HG02938 (cell line): ENCODE data around the gene HOMER3.
"Not testable (repeated sequence)": the region's sequence is repeated elsewhere in the genome, so short reads cannot be mapped to it uniquely, and the experiment has no call there.

Source experiments
- ATAC-seq: cut with Tn5 transposase; IDR thresholded peaks from one replicate; pipeline ENCODE4 v1.9.1; 2021; ENCODE audit warnings: mild to moderate bottlenecking, moderate library complexity; ENCODE audit not compliant: unreplicated experiment

Gene HOMER3

DNA sequence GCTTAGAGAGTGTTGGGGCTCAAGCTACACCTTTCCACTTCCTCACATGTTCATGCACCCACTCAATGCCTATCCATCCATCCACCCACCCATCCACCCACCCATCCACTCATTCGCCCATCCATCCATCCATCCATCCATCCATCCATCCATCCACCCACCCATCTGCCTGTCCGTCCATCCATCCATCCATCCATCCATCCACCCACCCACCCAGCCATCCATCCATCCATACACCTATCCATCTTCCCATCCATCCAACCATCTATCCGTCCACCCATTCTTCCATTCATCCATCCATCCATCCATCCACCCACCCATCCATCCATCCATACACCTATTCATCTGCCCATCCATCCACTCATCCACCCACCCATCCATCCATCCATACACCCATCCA is 13.1 kb upstream of the HOMER3 start:
- ATAC-seq, result no peak

DNA sequence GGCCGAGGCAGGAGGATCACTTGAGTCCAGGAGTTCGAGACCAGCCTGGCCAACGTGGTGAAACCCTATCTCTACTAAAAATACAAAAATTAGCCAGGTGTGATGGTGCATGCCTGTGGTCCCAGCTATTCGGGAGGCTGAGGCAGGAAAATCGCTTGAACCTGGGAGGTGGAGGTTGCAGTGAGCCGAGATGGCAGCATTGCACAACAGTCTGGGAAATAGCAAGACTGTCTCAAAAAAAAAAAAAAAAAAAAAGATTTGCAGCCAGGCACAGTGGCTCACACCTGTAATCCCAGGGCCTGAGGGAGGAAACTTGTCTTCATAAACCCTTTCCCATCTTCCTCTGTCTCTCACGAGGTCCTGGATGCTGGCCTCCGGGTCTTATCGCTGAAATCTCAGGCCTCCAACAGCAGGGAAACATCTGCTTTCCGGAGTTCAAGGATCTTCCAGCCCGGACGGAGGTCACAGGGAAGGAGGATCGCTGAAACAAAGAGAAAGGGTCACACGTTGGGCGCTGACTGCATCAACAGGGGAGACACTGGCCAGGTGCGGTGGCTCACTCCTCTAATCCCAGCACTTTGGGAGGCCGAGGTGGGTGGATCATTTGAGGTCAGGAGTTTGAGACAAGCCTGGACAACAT is 11.5 kb upstream of the HOMER3 start:
- ATAC-seq, result not testable (repeated sequence)

DNA sequence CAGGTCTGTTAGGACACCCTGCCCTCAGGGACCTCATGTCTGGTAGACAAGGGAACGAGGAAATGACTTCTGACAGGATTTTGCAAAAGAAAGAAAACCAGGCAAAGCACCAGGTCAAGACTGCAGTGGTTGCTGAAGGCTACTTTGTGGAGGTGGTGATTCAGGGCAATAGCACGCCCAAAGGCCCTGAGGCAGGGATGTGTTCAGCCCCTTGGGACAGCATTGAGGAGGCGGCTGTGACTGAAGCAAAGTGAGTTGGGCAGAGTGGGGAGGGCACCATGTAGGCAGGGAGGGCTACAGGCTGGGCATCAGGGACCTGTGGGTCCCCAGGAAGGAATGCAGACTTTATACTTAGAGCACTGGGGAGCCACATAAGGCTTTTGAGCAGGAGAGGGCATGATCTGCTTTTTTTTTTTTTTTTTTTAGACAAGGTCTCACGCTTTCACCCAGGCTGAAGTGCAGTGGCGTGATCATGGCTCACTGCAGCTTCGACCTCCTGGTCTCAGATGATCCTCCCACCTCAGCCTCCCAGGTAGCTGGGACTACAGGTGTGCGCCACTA is 10.8 kb upstream of the HOMER3 start:
- ATAC-seq, result no peak

DNA sequence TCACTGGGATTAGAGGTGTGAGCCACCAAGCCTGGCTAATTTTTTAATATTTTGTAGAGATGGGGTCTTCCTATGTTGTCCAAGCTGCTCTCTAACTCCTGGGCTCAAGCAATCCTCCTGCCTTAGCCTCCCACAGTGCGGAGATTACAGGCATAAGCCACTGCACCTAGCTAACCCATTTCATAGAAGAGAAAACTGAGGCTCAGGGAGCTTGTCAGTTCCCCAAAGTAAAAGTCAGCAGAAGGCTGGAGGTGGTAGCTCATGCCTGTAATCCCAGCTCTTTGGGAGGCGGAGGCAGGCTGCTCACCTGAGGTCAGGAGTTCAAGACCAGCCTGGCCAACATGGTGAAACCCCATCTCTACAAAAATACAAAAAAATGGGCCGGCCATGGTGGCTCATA is 8.8 kb upstream of the HOMER3 start:
- no peak for ATAC-seq

DNA sequence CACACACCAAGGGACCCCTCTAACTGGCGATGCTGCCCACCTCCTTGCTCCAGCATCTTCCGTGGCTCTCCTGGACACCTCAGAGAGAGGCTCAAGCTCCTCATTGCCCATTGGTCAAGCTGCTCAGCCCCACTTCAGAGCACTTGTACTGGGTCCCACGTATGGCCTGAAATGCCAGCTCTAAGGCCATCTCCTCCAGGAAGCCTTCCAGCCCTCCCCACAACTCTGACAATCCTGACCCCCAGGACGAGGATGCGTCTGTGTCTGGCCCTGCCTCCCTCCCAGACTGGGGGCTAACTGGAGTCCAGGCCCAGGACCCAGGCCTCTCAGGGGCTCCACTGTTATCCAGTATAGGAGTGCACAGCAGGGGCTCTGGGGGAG is 7.9 kb upstream of the HOMER3 start:
- no peak for ATAC-seq

DNA sequence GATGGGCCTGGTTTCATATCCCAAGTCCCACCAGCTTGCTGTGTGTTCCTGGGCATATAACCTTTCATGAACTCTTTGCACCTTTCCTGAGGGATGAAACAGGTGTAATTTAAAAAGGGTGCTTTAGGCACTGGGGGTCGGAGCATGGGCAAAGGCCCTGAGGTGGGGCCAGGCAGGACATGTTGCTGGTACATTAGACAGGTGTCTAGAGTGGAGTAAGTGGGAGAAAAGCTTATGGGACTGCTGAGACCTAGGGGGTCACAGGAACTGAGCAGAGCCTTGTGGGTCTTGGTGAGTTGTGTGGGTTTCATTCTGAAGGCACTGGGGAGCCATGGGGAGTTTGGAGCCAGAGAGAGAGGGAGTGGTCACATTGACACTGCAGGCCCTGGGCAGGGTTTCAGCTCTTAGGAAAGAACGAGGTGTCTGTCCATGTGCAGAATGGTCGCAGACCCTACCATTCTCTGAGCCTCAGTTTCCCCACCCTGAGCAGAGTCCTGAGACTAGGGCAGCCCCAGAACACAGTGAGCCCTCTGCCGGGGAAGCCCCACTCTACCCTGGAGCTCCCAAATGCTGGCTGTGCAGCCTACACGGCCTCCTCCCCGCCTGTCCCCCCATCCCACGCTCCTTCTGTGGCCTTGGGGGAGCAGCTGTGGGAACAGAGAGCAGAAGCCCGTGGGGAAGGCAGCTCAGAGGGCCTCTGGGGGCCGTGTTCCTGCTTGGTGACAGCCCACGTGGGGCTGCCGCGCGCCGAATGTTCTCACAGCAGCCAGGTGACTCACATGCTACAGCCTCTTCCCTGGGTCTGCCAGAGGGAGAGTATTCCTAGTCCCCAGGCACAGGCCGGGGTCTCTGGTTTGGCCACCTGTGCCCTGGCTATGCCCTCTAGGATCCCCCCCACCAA is 7.3 kb upstream of the HOMER3 start:
- ATAC-seq, result no peak

DNA sequence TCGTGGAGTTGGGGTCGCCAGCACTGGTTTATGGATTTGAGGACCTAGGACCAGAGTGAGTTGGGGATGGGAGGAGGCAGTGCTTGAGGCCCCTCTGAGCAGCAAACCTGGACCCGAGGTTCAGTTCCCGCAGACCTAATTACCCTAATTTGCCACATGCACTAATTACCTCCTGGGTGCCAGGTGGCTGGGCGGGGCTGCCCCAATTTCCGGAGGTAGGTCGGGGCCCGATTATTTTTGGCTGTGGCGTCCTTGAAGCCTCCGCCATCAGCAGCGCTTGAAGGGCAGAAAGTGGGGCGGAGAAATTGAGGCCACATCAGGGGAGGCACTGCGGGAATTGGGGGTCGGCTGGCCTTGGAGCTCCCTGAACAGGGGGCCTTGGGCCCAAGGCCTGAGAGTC is 5.9 kb upstream of the HOMER3 start:
- ATAC-seq, result no peak

DNA sequence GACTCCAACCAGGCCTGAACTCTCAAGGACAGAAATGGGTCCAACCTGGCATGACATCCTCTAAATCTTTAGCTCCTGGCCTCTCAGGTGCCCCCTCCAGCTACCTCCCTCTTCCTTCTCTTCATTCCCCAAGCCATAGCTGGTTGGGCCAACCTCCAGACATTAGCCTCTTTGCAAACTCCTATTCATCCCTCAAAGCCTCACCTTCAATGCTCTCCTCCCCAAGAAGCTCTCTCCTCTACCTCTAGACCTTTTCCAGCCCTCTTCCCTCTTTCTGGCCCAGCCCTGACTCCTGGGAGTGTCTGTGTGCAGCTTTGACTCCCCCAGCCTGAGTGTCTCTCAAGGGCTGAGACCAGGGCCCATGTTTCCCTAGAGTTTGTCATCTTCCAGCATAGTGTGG is 5.3 kb upstream of the HOMER3 start:
- no peak for ATAC-seq

DNA sequence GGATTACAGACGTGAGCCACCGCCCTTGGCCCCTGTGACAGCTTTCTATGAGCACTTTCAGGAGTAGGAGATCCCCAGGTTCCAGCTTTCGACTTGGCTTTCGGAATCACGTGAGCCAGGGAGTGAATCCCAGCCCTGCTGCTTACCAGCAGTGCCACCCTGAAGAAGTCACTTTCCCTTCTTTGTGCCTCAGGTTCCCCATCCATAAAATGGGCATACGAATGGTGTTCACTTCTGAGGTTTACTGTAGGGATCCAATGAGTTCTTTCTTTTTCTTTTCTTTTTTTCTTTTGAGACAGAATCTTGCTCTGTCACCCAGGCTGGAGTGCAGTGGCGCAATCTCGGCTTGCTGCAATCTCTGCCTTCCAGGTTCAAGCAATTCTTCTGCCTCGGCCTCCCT is 4.3 kb upstream of the HOMER3 start:
- ATAC-seq, result no peak

DNA sequence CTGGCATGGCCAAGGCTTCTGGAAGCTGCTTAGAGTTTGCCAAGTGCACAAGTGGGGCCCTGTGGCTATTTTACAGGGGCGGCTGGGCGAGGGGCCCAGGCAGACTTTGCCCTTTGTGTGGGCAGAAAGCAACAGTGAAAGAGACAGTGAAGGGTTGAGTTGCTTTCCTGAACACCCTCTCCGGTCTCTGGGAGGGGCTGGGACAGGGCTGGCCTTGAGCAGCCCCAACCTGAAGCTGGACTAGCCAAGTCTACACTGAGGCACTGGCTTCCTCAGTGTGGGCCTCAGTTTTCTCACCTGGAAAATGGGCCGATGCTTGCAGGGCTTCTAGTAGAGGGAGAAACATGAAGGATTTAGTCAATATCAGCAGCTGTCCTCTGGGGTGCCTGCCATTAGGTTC is 2.4 kb upstream of the HOMER3 start:
- ATAC-seq, result no peak

DNA sequence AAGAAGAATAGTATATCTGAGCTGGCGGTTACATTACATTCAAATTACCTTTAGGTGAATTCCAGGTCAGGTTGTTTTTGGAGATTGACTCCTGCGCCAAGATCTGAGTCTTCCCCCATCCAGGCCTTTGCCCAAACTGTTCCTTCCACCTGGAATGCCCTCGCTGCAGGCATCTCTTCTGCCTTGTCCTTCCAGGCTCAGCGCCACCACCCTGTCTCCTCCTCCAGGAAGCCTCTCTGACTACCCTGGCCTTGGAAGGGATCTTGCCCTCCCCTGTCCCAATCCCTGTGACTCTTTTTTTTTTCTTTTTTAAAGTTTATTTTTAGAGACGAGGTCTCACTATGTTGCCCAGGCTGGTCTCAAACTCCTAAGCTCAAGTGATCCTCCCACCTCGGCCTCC is 1.7 kb upstream of the HOMER3 start:
- ATAC-seq, result no peak

DNA sequence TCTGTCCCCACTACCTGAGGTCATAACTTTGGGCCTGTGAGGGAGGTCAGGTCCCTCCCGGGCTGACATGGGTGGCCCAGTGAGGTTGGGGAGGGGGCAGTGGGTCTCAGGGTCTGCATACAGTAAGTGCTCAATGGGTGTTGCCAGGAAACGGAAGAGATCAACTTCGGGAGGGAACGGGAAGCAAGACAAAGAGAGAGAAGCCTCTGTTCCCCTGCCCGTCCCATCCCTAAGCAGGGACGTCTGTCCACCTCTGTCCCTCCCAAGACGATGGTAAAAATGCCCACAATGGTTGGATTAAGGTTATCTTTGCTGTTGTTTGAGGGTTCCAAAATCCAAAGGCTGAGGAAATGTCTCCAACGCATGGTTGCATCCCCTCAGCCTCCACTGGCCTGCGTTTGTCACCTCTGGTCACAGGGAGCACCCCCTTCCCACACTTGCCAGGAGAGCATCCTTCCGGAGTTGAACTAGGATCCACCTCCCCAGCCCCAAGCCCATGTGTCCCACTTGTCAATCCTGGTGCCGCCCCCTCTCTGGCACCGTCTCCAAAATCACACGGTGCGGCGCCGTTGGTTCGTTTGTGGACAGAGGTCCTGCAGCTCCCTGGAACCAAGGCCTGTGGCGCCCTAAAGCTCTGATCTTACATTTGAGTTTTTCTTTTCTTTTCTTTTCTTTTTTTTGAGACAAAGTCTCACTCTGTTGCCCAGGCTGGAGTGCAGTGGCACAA is 774 bp upstream of the HOMER3 start:
- no peak for ATAC-seq

DNA sequence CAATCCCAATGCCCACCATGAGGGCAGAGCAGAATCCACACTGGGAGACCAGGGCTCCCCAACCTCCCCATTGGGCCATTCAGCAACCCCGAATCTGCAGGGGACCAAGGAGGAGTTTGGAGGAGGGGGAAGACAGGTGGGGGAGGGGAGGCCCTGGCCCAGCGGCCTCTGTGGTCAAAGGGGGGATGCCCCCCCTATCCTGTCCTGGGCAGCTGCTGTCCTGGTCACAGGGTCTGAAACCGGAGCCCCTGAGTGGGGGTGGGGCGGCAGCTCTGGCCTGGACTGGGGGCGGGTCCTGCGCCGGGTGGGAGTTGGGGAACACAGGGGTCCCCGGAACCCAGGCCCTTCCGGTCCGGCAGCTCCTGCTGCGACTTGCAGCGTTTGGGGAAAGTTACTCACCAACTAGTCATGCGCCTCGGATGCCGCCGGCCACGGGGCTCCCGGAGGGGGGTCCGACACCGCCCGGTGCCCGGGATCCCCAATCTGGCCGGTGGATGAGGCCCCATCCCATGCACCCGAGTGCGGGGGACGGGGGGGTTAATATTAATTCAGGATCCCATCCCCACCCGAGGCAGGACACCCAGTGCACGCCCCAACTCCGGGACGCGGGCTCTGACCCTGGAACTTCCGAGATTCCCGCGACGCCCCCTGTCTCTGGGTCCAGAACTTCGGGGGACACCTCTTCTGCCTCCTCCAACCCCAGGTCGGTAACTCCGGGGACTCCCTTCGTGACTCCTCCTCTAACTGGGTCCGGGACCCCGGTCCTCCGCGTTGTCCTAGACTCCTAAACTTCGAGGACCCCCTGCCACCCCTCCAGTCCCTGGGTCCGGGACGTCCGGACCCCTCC is 872 bp downstream of the HOMER3 start:
- no peak for ATAC-seq

DNA sequence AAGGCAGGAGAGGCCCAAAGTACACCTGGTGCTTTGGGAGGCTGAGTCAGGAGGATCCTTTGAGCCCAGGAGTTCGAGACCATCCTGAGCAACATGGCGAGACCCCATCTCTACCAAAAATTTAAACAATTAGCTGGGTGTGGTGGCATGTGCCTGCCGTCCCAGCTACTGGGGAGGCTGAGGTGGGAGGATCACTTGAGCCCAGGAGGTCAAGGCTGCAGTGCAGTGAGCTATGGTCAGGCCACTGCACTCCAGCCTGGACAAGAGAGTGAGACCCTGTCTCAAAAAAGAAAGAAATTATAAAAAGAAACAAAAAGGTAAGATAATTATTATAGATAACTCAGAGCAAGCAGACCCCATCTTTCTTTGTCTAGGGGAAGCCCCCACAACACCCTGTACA is 1.9 kb downstream of the HOMER3 start:
- no peak for ATAC-seq

DNA sequence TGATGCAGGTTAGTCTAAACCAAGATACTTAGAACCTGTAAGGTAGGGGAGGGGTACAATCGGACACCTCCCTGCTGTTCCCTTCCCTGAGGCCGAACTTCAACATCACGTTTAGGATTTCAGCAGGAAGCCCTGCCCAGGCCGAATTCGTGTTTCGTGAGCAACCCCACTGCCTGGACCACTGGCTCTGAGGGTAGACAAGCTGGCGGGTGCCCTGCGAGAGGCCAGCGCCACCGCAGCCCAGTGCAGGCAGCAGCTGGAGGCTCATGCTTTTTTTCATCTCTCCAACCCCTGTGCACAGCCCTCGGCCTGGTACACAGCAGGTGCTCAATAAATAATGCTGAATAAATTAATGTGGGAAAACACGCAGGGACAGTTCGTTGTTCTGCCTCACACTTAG is 7.7 kb downstream of the HOMER3 start:
- no peak for ATAC-seq

DNA sequence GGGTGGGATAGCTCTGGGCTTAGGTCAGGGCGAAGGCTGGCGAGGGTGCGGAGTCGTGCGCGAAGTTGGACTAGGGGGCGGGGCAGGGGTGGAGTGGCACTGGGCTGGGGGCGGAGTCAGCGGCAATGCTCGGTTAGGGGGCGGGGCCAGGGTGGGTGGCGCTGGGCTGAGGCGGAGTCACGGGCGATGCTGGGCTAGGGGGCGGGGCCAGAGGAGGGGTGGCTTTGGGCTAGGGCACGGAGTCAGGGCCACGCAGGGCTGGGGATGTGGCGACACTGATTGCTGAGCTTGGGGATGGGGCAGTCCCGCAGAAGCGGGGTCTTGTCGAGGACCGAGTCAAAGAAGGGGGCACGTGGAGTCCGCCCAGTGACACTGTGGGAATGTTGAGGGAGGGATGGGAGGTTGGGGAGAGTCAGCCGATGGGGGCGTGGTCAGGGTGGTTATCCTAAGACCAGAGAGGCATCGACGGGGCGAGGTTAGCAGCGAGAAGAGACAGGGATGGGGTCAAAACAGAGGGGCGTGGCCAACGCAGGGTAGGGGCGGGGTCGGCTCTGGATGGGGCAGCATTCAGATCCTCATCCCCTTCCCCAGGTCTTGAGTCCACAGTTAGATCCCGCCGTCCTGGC is 8.7 kb downstream of the HOMER3 start:
- no peak for ATAC-seq

DNA sequence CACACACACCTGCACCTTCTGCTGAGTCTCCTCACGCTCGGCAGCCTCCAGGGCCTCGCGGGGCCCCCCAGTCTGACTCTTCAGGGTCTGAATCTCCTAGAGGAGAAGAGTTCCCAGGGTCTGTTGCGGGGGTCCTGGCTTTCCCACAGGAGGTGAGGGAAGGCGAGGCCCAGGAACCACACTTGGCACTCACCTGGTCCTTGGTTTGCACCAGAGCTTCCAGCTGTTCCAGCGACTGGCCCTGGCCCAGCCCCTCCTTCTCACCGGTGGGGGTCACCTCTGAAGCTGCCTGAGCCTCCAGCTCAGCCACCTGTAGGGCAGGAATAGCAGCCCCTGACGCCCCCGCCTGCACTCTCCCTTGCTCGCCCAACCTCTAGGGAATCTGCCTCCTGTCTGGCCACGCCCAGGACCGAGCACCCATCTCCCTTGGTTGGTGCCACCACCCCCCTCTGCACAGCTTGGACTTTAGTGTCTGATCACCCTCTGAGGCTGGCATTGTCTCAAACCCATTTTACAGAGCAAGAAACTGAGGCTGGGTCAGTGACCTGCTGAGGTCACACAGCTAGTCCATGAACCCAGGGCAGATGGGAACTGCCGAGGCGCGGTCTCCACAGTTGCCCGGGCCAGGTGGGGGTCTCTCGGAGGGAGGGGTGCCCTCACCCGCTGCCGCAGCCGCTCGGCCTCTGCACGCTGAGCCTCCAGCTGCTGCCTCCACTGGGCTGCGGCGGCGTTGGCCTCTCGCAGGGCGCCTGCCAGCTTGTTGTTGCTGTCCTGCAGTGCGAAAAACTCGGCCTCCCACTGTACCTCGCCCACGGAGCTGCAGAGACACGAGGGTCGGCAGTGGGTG is 9.5 kb downstream of the HOMER3 start:
- ATAC-seq, result no peak

DNA sequence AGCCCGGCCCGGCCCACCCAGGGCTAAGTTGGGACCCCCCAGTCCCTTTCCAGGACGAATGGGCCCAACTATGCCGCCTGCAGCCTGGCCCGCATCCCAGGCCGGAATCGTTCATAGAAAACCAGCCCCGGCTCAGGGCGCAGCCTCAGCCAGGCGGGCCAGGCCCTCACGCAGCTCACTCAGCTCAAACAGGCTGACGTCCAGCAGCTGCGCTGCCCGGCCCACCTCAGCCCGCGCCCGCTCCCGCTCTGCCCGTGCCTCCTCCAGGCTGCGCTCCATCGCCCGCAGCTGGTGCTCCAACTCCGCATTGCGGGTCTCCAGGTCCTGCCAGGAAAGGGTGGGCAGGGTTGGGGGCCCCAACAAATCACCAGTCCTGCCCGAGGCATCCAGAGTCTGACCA is 11.7 kb downstream of the HOMER3 start:
- ATAC-seq, result no peak

DNA sequence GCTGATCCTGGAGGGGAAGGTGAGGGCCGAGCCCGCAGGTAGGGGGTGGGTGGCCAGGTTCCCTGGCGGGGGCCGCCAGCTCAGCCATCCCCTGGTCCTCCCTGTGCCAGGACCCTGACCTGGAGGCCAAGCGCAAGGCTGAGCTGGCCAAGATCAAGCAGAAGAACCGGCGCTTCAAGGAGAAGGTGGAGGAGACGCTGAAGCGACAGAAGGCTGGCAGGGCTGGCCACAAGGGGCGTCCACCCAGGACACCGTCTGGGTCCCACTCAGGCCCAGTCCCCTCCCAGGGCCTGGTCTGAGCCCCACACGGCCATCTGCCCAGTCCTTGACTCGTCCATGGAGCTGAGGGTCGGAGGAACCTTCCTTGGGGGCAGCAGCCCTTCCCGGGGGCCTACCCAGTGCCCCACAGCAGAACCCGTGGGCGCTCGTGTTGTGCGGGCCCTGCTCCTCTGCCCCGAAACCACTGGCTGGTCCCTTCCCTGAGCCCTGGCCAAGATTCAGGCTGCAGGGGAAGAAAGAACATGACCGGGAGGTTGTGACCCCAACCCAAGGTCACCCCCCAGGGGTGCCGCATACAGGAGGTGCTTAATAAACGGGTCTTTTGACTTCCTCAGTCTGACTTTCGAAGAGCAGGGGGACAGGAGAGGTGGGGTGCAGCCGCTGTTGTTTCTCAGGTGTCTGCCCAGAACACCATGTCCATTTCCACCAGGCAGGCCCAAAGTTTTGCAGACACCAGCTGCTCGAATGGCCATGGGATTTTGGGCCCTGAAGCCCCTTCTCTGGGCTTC is 12.8 kb downstream of the HOMER3 start:
- no peak for ATAC-seq
